ENCODE measurements around the gene ACR.

The ACR gene

DNA sequence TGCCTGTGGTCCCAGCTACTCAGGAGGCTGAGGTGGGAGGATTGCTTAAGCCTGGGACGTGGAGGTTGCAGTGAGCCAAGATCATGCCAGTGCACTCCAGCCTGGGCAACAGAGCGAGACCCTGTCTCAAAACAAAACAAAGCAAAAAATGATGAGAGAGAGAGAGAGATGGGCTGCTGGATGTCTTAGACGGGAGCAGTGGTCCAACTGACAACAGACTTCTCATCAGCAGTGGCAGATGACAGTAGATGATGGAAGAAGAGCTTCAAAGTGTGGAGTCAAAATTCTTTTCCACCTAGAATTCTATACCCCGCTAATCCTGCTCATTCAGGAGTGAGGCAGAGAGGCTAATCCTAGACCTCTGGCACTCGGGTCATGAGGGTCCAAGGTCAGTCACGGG, 29.0 kb upstream of the ACR start:
- TF ChIP-seq, protein P1, sequence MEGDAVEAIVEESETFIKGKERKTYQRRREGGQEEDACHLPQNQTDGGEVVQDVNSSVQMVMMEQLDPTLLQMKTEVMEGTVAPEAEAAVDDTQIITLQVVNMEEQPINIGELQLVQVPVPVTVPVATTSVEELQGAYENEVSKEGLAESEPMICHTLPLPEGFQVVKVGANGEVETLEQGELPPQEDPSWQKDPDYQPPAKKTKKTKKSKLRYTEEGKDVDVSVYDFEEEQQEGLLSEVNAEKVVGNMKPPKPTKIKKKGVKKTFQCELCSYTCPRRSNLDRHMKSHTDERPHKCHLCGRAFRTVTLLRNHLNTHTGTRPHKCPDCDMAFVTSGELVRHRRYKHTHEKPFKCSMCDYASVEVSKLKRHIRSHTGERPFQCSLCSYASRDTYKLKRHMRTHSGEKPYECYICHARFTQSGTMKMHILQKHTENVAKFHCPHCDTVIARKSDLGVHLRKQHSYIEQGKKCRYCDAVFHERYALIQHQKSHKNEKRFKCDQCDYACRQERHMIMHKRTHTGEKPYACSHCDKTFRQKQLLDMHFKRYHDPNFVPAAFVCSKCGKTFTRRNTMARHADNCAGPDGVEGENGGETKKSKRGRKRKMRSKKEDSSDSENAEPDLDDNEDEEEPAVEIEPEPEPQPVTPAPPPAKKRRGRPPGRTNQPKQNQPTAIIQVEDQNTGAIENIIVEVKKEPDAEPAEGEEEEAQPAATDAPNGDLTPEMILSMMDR (IDR thresholded peaks at IDR 0.05; ENCODE audit: low read depth, low read length), result no peak
- H3K4me3 ChIP-seq (ENCODE audit: low read depth, low read length), result no peak overlapping the region

DNA sequence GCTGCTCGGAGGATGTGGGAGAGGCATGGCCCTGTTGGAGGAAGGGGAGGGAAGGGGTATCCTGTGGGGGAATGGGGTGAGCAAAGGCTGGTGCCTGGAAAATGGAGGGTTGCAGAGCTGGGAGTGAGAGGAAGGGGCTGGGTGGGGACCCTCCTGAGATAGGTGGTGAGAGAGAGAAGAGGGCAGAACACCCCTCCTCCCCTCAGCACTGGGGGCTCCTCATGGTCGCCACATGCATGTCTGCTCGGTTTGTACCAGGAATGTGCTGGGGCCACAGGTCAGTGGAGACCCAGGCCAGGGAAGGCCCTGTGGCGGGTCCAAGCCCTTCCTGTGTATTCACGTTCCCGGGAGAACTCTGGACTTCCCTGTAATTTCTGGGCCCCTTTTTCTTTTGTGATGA, 27.8 kb upstream of the ACR start:
- H3K4me3 ChIP-seq (ENCODE audit: low read depth, low read length), result no peak overlapping the region
- TF ChIP-seq, protein P1 (IDR thresholded peaks at IDR 0.05; ENCODE audit: low read depth, low read length), result no peak

DNA sequence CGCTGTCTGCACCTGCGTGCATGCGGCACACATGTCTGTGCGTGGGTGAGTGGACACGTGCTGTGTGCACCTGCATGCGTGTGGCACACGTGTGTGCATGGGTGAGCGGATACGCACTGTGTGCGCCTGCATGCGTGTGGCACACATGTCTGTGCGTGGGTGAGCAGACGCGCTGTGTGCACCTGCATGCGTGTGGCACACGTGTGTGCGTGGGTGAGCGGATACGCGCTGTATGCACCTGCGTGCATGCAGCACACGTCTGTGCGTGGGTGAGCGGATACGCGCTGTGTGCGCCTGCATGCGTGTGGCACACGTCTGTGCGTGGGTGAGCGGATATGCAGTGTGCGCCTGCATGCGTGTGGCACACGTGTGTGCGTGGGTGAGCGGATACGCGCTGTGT, 27.1 kb upstream of the ACR start:
- H3K4me3 ChIP-seq (ENCODE audit: low read depth, low read length), result no peak overlapping the region
- TF ChIP-seq, protein P1 (IDR thresholded peaks at IDR 0.05; ENCODE audit: low read depth, low read length), result no peak

DNA sequence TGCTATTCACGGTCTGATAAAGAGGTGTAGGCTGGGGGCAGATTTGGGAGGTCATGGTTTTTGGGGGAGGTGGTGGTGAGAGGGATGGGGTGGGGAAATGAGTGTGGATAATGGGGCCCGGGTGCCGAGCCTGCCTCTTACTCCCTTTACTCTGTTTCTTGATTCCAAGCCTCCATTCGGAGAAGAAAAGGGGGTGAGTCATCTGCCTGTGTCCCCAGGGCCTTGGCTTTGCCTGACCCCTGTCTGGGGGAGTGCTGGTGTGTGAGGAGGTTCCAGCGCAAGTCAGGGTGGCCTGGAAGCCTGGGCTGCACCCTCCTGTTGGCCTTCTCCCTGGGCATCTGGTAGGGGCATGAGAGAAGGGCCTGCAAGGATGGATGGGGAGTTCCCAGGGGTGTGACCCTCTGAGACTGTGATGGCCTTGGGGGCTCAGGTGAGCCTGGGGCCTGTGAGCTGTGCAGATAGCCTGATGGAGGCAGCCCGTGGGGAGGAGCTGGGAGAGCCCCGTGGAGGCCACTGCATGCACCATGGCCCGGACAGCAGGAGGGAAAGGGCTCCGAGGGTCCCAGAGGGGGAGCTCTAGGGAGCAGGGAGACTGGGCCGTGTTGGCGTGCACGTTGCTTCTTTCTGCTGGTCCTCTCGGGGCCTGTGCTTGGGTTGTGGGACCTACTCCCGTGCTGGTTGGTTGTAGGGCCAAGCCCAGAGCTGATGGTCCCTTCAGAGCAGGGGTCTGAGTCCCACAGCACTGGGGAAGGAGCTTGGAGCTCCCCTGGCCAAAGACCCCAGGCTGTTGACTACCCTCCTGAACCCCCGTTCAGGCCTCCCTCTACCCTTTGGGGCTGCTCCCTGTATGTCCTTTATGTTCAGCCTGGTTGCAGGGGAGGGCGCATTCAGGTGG, 26.3 kb upstream of the ACR start:
- TF ChIP-seq, protein P1 (IDR thresholded peaks at IDR 0.05; ENCODE audit: low read depth, low read length), result no peak
- H3K4me3 ChIP-seq (ENCODE audit: low read depth, low read length), result no peak overlapping the region

DNA sequence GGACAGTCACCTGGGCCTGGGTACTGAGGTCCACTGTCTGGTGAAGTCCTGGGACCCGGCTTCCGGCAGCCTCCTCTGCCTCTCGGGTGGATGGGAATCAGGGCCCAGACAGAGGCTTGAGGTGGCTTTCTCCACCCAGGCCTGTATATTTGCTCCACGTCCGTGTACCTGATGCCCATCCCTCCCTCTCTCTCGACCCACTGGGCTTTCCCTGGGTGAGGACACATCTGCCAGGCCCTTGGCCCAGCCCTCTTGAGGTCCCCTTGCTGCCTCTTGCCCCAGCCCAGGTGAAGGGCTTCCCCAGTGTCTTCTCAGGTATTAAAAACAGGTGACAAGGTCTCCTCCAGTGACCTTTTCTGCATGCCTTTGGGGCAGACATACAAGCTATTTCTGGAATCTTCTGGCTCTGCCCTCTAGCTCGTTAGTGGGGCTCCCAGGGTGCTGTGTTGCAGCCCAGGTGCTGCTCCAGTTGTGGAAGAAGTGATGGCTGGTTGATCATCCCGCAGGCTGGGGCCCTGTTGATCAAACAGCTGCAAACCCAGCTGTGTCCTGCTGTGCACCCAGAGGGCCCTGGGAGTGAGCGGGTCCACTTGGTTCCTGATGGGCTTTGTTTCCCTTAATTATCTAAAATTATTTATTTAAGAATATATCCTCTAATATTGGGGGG, 25.5 kb upstream of the ACR start:
- TF ChIP-seq, protein P1 (IDR thresholded peaks at IDR 0.05; ENCODE audit: low read depth, low read length), result no peak
- H3K4me3 ChIP-seq (ENCODE audit: low read depth, low read length), result no peak overlapping the region

DNA sequence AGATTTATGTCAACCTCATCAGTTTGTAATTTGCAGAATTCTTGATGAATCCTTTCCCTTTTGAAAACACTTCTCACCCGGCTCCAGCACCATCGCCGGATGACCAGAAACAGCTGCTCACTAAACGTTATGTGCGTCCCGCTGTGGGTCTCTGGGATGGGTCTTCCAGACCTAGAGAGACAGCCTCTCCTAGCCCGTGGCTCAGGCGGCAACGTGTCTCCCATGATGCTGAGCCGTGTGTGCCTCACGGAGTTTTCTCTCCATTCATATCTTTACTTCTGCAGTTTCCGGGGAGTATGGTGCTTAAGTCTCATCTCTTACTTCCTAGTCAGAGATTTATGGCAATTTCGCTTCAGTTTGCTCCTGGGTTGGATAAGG, 25.0 kb upstream of the ACR start:
- TF ChIP-seq, protein P1 (IDR thresholded peaks at IDR 0.05; ENCODE audit: low read depth, low read length), result no peak
- no peak overlapping the region for H3K4me3 ChIP-seq (ENCODE audit: low read depth, low read length)

DNA sequence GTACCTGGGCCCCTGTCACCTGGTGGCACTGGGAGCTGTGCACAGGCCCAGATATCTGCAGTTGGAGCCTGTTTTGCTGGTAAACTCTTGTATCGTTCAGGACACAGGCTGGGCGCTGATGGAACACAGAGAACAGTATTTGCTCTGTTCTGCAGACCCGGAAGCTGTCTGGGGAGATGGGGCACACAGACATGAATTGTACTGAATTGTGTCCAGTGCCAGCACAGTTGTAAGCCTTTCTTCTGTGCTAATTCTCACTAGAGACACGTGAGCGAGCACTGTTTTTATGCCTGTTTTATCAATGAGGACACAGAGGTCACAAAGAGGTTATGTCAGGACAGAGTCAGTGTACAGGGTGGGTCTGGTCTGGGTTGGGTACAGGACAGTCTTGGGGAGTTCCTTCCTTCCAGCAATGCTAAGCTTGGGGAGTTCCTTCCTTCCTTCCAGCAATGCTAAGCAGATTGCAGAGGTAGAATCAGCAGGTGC, 24.4 kb upstream of the ACR start:
- TF ChIP-seq, protein P1 (IDR thresholded peaks at IDR 0.05; ENCODE audit: low read depth, low read length), result no peak
- no peak overlapping the region for H3K4me3 ChIP-seq (ENCODE audit: low read depth, low read length)
